Small intestine (tissue), 7 donors: ENCODE measurements around the gene PNLIPRP2. TPM values are rescaled to one million over a fixed set of nuclear protein-coding genes. Genes with fewer than 3 reads are reported as not detected.

Experiments used
- DNase-seq, 2 donors: peaks; one replicate each; pipeline versions ENCODE4 v3.0.0 to v3.0.0-alpha.2; 2013
- FAIRE-seq: peaks from 2 replicates; lab custom pipeline; 2012; peaks lifted over from hg19 to GRCh38; lab: Jason Lieb, UNC
- H3K27ac ChIP-seq, 3 donors: one replicate each; pipeline ENCODE4 v1.5.1; 2013; ENCODE audit warnings: low read length in 2 of 3, mild to moderate bottlenecking in 2 of 3, control low read depth in 1 of 3, inconsistent platforms in 1 of 3, low read depth in 1 of 3, moderate library complexity in 1 of 3
- H3K27me3 ChIP-seq, 3 donors: one replicate each; pipeline ENCODE4 v1.6.1; 2013; ENCODE audit warnings: low read length in 3 of 3, inconsistent platforms in 1 of 3; ENCODE audit not compliant: control insufficient read depth in 3 of 3, insufficient read depth in 3 of 3
- H3K36me3 ChIP-seq, 3 donors: one replicate each; pipeline ENCODE4 v1.6.1; 2013; ENCODE audit warnings: low read length in 3 of 3, inconsistent platforms in 1 of 3, low read depth in 1 of 3, mild to moderate bottlenecking in 1 of 3, moderate library complexity in 1 of 3; ENCODE audit not compliant: control insufficient read depth in 3 of 3, insufficient read depth in 2 of 3
- H3K4me1 ChIP-seq, 3 donors: one replicate each; pipeline ENCODE4 v1.6.1; 2013; ENCODE audit warnings: low read length in 2 of 3, inconsistent platforms in 1 of 3, low read depth in 1 of 3, mild to moderate bottlenecking in 1 of 3, moderate library complexity in 1 of 3; ENCODE audit not compliant: control insufficient read depth in 3 of 3, insufficient read depth in 2 of 3
- H3K4me3 ChIP-seq, 3 donors: one replicate each; pipeline ENCODE4 v1.5.1; 2013; ENCODE audit warnings: low read length in 3 of 3, control low read depth in 1 of 3, inconsistent platforms in 1 of 3, low read depth in 1 of 3, mild to moderate bottlenecking in 1 of 3, moderate library complexity in 1 of 3
- H3K9me3 ChIP-seq, 2 donors: one replicate each; pipeline ENCODE4 v1.6.1; 2013; ENCODE audit warnings: low read depth in 1 of 2, low read length in 1 of 2; ENCODE audit not compliant: control insufficient read depth in 2 of 2, insufficient read depth in 1 of 2
- WGBS, 3 donors: extraction: QIAGEN DNeasy Blood & Tissue Kit; methylation state at CpG; one replicate each; pipeline ENCODE4 v1.1.7; 2013; 5-methylcytosine and 5-hydroxymethylcytosine counted together
- polyA plus RNA-seq, 4 donors: library from polyadenylated mRNA; stranded (reverse) in 3 of 4; unstranded in 1 of 4; fragments of 200-250 nt in 3 of 4; fragments of 120-200 nt in 1 of 4; gene quantifications; one replicate each; pipeline versions ENCODE4 v1.2.1 to v1.2.3, GENCODE V29; 2013
- donor health status: healthy with polysubstance abuse.
- donor health status: control.
- donor health status: control.
- donor health status: Bipolar disorder and iron deficiency.
- donor health status: healthy.

Gene PNLIPRP2
- polyA plus RNA-seq, 4 donors, result 13.4 to 92.8 (median 52.7) TPM

GRCh38 chr10:116632596-116633215 is 12.0 kb downstream of the PNLIPRP2 start:
- FAIRE-seq, result no peak
- no peaks in the 10 kb centered on the region for H3K9me3 ChIP-seq
- WGBS, 3 donors, result 87 to 93% (median 90%) methylated on average over 17 of the region's 17 CpGs
- H3K36me3 ChIP-seq, result peaks cover 0 to 9% (median 7%) of the 10 kb centered on the region in 3 donors
- H3K27ac ChIP-seq, result no peak overlapping the region
- no peak overlapping the region for H3K4me3 ChIP-seq
- no peaks in the 10 kb centered on the region for H3K4me1 ChIP-seq
- no peak for DNase-seq
- no peaks in the 10 kb centered on the region for H3K27me3 ChIP-seq

DNA sequence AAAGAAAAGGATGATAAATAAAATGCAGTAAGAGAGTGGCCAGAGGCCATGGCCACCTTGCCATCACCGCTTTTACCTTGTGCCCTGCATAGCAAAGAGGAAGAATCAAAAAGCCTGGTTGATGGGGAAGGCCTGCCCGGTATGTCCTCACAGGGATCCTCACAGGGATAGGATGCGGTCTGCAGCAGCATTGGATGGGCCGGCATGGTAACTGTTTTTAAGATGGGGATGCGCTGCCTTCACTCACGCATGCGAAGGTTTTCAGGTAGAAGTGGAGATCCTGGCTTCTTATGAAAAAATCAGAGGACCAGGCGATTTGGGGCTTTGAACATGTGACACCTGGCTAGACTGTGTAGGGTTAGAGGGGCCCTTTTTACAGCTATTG is 12.5 kb downstream of the PNLIPRP2 start:
- no peak overlapping the region for H3K27ac ChIP-seq
- H3K4me3 ChIP-seq, result no peak overlapping the region
- no peak for FAIRE-seq
- 87 to 97% (median 95%) methylated on average over 8 of the region's 8 CpGs for WGBS, 3 donors
- no peaks in the 10 kb centered on the region for H3K27me3 ChIP-seq
- H3K9me3 ChIP-seq, result no peaks in the 10 kb centered on the region
- H3K4me1 ChIP-seq, result no peaks in the 10 kb centered on the region
- DNase-seq, result no peak
- peaks cover 0 to 10% (median 9%) of the 10 kb centered on the region in 3 donors for H3K36me3 ChIP-seq

DNA sequence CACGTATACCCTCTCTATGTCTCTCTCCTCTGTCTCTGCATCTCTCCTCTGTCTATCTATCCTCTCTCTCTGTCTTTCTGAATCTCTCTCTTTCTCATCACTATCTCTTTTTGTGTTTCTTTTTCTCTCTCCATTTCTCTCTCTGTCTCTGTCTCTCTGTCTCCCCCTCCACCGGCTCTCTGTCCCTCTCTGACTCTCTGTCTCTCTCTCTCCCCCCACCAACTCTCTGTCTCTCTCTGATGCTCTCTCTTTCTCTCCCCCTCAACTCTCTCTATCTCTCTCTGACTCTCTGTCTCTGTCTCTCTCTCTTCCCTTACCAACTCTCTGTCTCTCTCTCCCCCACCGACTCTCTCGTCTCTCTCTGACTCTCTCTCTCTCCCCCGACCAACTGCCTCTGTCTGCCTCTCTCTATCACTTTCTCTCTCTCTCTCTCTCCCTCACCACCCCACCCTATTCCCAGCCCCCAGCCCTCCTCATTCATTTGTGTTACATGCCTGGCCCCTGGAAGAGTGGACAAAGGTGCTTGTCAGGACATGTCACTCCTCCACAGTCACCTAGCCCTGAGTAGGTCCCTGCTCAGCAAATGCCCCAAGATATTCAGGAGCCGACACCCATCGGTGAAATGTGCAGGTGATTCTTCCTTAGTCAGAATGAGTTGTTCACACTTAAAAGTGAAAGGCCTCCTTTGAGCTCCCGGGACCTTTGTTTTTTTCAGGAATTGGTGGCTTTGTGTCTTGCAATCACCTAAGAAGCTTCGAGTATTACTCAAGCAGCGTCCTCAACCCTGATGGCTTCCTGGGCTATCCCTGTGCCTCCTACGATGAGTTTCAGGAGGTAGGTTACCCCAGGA is 13.6 kb downstream of the PNLIPRP2 start:
- DNase-seq, result no peak
- peaks cover 0 to 11% (median 9%) of the 10 kb centered on the region in 3 donors for H3K36me3 ChIP-seq
- no peak for FAIRE-seq
- no peak overlapping the region for H3K27ac ChIP-seq
- H3K4me1 ChIP-seq, result no peaks in the 10 kb centered on the region
- no peaks in the 10 kb centered on the region for H3K27me3 ChIP-seq
- WGBS, 3 donors, result 84 to 87% (median 85%) methylated on average over 11 of the region's 11 CpGs
- no peaks in the 10 kb centered on the region for H3K9me3 ChIP-seq
- no peak overlapping the region for H3K4me3 ChIP-seq

DNA sequence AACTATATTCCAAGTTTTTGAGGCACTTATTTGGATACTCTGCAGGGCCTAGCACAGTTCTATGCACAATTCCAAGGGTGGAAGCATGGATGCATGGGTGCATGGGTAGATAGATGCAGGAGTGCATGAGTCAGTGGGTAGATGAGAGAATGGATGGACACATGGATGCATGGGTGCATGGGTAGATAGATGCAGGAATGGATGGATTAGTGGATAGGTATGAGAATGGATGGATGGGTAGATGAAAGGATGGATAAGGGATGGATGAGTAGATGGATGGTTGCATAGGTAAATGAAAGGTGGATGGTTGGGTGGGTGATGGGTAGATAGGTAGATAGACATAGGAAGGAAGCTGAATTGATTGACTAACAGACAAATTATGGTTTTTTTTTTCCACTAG is 15.6 kb downstream of the PNLIPRP2 start:
- no peak overlapping the region for H3K4me3 ChIP-seq
- H3K4me1 ChIP-seq, result no peaks in the 10 kb centered on the region
- DNase-seq (no peak), FAIRE-seq (no peak)
- H3K9me3 ChIP-seq, result no peaks in the 10 kb centered on the region
- peaks cover 0 to 9% (median 5%) of the 10 kb centered on the region in 3 donors for H3K36me3 ChIP-seq
- H3K27me3 ChIP-seq, result no peaks in the 10 kb centered on the region
- no peak overlapping the region for H3K27ac ChIP-seq

- Histone ChIP-seq H3K27me3 (no peaks in the 10 kb centered on the region), H3K4me1 (no peaks in the 10 kb centered on the region), H3K9me3 (no peaks in the 10 kb centered on the region), H3K36me3 (peaks cover 0 to 6% (median 5%) of the 10 kb centered on the region in 3 donors), H3K27ac (no peak overlapping the region), H3K4me3 (no peak overlapping the region)
- DNase-seq, result no peak
- FAIRE-seq, result no peak
- 54 to 60% (median 56%) methylated on average over 2 of the region's 2 CpGs for WGBS, 3 donors
These were observed 16.2 kb downstream of the PNLIPRP2 start for GRCh38 chr10:116636976-116637375.

DNA sequence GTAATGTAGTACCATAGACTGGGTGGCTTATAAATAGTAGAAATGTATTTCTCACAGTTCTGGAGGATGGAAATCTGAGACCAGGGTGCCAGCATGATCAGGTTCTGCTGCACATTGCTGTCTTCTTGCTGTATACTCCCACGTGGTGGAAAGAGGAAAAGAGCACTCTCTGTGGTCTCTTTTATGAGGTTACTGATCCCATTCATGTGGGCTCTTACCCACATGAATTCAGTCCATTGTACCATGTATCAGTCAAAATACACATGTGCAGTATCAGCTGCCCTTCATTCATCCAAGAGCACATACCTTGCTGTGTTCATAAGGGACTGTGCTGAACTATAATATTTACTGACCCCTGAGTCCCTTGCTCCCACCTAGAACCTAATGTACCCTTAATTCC is 17.1 kb downstream of the PNLIPRP2 start:
- Histone ChIP-seq H3K36me3 (peaks cover 0 to 5% (median 4%) of the 10 kb centered on the region in 3 donors), H3K9me3 (no peaks in the 10 kb centered on the region), H3K4me3 (no peak overlapping the region), H3K27me3 (no peaks in the 10 kb centered on the region), H3K4me1 (no peaks in the 10 kb centered on the region), H3K27ac (no peak overlapping the region)
- FAIRE-seq, result no peak
- WGBS, 3 donors, result 36 to 58% (median 48%) methylated on average over 1 of the region's 1 CpG
- DNase-seq, result no peak

- no peak for FAIRE-seq
- no peak for DNase-seq
- no peak overlapping the region for H3K4me3 ChIP-seq
These were observed 25.7 kb downstream of the PNLIPRP2 start for GRCh38 chr10:116646502-116646901.

DNA sequence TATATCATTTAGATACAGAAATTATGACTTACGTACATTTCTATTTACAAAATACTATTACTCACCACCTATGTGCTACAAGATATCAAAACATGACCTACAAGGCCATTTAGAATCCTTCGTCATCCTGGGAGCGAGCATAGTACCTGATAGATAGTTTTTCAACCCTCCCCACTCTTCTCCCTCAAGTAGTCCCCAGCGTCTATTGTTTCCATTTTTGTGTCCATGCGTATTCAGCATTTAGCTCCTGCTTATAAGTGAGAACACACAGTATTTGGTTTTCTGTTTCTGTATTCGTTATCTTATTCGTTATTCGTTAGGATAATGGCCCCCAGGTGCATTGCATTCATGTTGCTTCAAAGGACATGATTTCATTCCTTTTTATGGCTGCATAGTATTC is 28.1 kb downstream of the PNLIPRP2 start:
- DNase-seq (no peak), FAIRE-seq (no peak)
- H3K27me3 ChIP-seq, result no peaks in the 10 kb centered on the region
- peaks cover 0 to 7% (median 0%) of the 10 kb centered on the region in 3 donors for H3K36me3 ChIP-seq
- peaks cover 1 to 2% of the 10 kb centered on the region in 2 donors for H3K9me3 ChIP-seq
- H3K27ac ChIP-seq, result no peak overlapping the region
- no peaks in the 10 kb centered on the region for H3K4me1 ChIP-seq
- no peak overlapping the region for H3K4me3 ChIP-seq
- WGBS, 3 donors, result 82 to 91% (median 89%) methylated on average over 8 of the region's 8 CpGs

More at GRCh38 chr10:116646502-116646901, 25.7 kb downstream of the PNLIPRP2 start:
- no peaks in the 10 kb centered on the region for H3K27me3 ChIP-seq
- H3K9me3 ChIP-seq, result peaks cover 1 to 2% of the 10 kb centered on the region in 2 donors
- WGBS, 3 donors, result 91 to 98% (median 93%) methylated on average over 5 of the region's 5 CpGs
- H3K36me3 ChIP-seq, result peaks cover 0 to 9% (median 0%) of the 10 kb centered on the region in 3 donors
- H3K4me1 ChIP-seq, result no peaks in the 10 kb centered on the region
- no peak overlapping the region for H3K27ac ChIP-seq
